Endodermal cell (in vitro differentiated cells): ENCODE results near the gene INSC. TPM values are rescaled to one million over a fixed set of nuclear protein-coding genes. Genes with fewer than 3 reads are reported as not detected.

Source experiments
- DNase-seq: peaks from one replicate; pipeline ENCODE4 v3.0.0-alpha.2; 2017
- H3K27ac ChIP-seq: 2 replicates; pipeline ENCODE4 v1.5.1; 2013; ENCODE audit warnings: mild to moderate bottlenecking, low read depth, low read length, moderate library complexity
- H3K27me3 ChIP-seq: 2 replicates; pipeline ENCODE4 v1.6.1; 2013; ENCODE audit warnings: mild to moderate bottlenecking, low read length, moderate library complexity; ENCODE audit not compliant: insufficient read depth, control insufficient read depth, poor library complexity, severe bottlenecking
- H3K36me3 ChIP-seq: 2 replicates; pipeline ENCODE4 v1.7.0; 2013; ENCODE audit warnings: mild to moderate bottlenecking, low read length, moderate library complexity; ENCODE audit not compliant: control insufficient read depth, insufficient read depth
- H3K4me1 ChIP-seq: one replicate; pipeline ENCODE4 v1.7.0; 2013; ENCODE audit warnings: low read length; ENCODE audit not compliant: control insufficient read depth, insufficient read depth
- H3K4me3 ChIP-seq: 2 replicates; pipeline ENCODE4 v1.5.1; 2013; ENCODE audit warnings: mild to moderate bottlenecking, low read length, moderate library complexity
- H3K9ac ChIP-seq: 2 replicates; pipeline ENCODE4 v1.6.1; 2013; ENCODE audit warnings: mild to moderate bottlenecking, low read length, moderate library complexity; ENCODE audit not compliant: poor library complexity, severe bottlenecking; ENCODE audit errors: extremely low read depth
- H3K9me3 ChIP-seq: 2 replicates; pipeline ENCODE4 v1.6.1; 2013; ENCODE audit warnings: mild to moderate bottlenecking, low read length, moderate library complexity; ENCODE audit not compliant: control insufficient read depth
- H3K27ac Mint-ChIP-seq: 2 replicates; pipeline ENCODE4 v1.8.0; 2020; ENCODE audit warnings: mixed read lengths
- H3K27me3 Mint-ChIP-seq: 2 replicates; pipeline ENCODE4 v1.8.0; 2021; ENCODE audit warnings: mild to moderate bottlenecking, mixed read lengths; ENCODE audit not compliant: insufficient read depth
- H3K36me3 Mint-ChIP-seq: 2 replicates; pipeline ENCODE4 v1.8.0; 2020; ENCODE audit warnings: low read depth, mixed read lengths
- H3K4me1 Mint-ChIP-seq: 2 replicates; pipeline ENCODE4 v1.8.0; 2020; ENCODE audit warnings: mixed read lengths
- H3K4me3 Mint-ChIP-seq: 2 replicates; pipeline ENCODE4 v1.8.0; 2020; ENCODE audit warnings: mild to moderate bottlenecking, moderate library complexity, mixed read lengths
- H3K9me3 Mint-ChIP-seq: 2 replicates; pipeline ENCODE4 v1.8.0; 2020; ENCODE audit warnings: mild to moderate bottlenecking, mixed read lengths
- CTCF ChIP-seq: fragments of 200-600 bp; sonication (generic); conservative IDR thresholded peaks from 2 replicates; pipeline ENCODE4 v1.5.0; 2021; ENCODE audit warnings: antibody characterized with exemption, mild to moderate bottlenecking
- WGBS, 2 experiments: methylation state at CpG; one replicate each; pipeline versions ENCODE4 v1.1.5 to v1.1.7; 2013; ENCODE audit warnings: missing lambda C conversion rate in 2 of 2, mixed read lengths in 1 of 2; ENCODE audit not compliant: insufficient coverage in 1 of 2, insufficient read length in 1 of 2; 5-methylcytosine and 5-hydroxymethylcytosine counted together
- total RNA-seq, 2 donors: library from RNA; stranded (reverse); fragmentation: NEBNext Ultra II Directional in 1 of 2; extraction: Animal tissue kit (Norgen Biotek cat#: 25700) in 1 of 2; gene quantifications; 2 replicates in 1 of 2; 3 replicates in 1 of 2; pipeline ENCODE4 v1.2.1, GENCODE V29; 2021

The INSC gene
- total RNA-seq, 2 donors from 2014 or later: not detected

DNA sequence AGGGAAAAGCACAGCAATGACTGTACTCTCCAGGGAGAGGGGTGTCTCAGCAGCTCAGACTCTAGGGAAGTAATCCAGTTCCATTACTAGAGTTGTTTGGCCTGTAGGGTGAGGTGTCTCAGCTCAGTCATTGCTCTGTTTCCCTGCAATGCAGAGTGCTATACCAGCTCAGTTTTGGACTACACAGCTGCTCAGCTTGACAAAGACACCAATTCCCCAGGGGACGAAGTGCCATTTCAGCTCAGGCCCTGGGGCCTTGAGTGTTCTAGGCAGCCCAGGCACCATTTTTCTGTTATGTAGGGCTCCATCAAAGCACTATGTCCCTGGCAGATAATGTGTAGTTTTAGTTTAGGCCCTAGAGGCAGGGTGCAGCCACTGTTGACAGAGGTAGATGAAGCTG, 23.1 kb upstream of the INSC start:
- Histone ChIP-seq H3K36me3 (no peaks in the 10 kb centered on the region), H3K4me1 (no peaks in the 10 kb centered on the region), H3K9me3 (no peaks in the 10 kb centered on the region), H3K9ac (no peak overlapping the region), H3K4me3 (no peak overlapping the region), H3K27me3 (no peaks in the 10 kb centered on the region), H3K27ac (no peak overlapping the region)
- DNase-seq: no peak
- no peak overlapping the region for H3K27ac Mint-ChIP-seq
- WGBS, 2 experiments: 85 to 100% methylated on average over 1 of the region's 1 CpG
- H3K27me3 Mint-ChIP-seq: no peaks in the 10 kb centered on the region
- no peaks in the 10 kb centered on the region for H3K36me3 Mint-ChIP-seq
- H3K4me1 Mint-ChIP-seq: peaks cover 2% of the 10 kb centered on the region
- H3K9me3 Mint-ChIP-seq: peaks cover 4% of the 10 kb centered on the region
- no peak for TF ChIP-seq CTCF
- no peak overlapping the region for H3K4me3 Mint-ChIP-seq

GRCh38 chr11:15093432-15093831, 21.3 kb upstream of the INSC start:
- Mint-ChIP-seq H3K9me3 (peaks cover 2% of the 10 kb centered on the region), H3K27me3 (peaks cover 1% of the 10 kb centered on the region), H3K36me3 (no peaks in the 10 kb centered on the region), H3K4me3 (no peak overlapping the region), H3K4me1 (peaks cover 2% of the 10 kb centered on the region), H3K27ac (no peak overlapping the region)
- no peak overlapping the region for H3K9ac ChIP-seq
- no peak overlapping the region for H3K4me3 ChIP-seq
- no peaks in the 10 kb centered on the region for H3K4me1 ChIP-seq
- DNase-seq: no peak
- no peaks in the 10 kb centered on the region for H3K36me3 ChIP-seq
- H3K9me3 ChIP-seq: no peaks in the 10 kb centered on the region
- H3K27me3 ChIP-seq: no peaks in the 10 kb centered on the region
- no peak overlapping the region for H3K27ac ChIP-seq
- 91 to 100% methylated on average over 2 of the region's 2 CpGs for WGBS, 2 experiments
- no peak for TF ChIP-seq CTCF

DNA sequence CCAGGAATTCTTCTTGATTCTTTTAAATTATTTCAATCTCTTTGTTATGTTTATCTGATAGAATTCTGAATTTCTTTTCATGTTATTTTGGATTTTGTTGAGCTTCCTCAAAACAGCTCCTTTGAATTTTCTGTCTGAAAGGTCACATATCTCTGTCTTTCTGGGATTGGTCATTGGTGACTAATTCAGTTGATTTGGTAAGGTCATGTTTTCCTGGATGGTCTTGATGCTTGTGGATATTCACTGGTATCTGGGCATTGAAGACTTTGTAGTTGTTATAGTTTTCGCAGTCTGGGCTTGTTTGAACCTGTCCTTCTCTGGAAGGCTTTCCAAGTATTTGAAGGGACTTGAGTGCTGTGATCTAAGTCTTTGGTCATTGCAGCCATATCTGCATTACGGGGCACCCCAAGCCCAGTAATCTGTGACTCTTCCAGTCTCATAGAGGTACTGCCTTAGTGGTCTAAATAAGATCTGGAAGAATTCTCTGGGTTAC, 18.9 kb upstream of the INSC start:
- Mint-ChIP-seq H3K4me3 (no peak overlapping the region), H3K36me3 (no peaks in the 10 kb centered on the region), H3K27ac (no peak overlapping the region), H3K9me3 (no peaks in the 10 kb centered on the region), H3K27me3 (peaks cover 7% of the 10 kb centered on the region), H3K4me1 (peaks cover 2% of the 10 kb centered on the region)
- H3K27ac ChIP-seq: no peak overlapping the region
- no peak for TF ChIP-seq CTCF
- H3K9me3 ChIP-seq: no peaks in the 10 kb centered on the region
- no peak overlapping the region for H3K9ac ChIP-seq
- H3K4me3 ChIP-seq: no peak overlapping the region
- no peaks in the 10 kb centered on the region for H3K36me3 ChIP-seq
- no peak for DNase-seq
- 88 to 100% methylated on average over 1 to 2 of the region's 2 CpGs for WGBS, 2 experiments
- no peaks in the 10 kb centered on the region for H3K4me1 ChIP-seq
- peaks cover 4% of the 10 kb centered on the region for H3K27me3 ChIP-seq
